Psoas muscle (tissue), 8 donors: ENCODE measurements around the gene POGLUT2. TPM values are rescaled to one million over a fixed set of nuclear protein-coding genes. Genes with fewer than 3 reads are reported as not detected.

Experiments
- ATAC-seq, 4 donors: fragments of 200-7000 bp; cut with Tn5 transposase; one replicate each; pipeline ENCODE4 v1.9.1; 2020; ENCODE audit warnings: moderate library complexity in 3 of 4, mild to moderate bottlenecking in 2 of 4
- DNase-seq, 2 donors: peaks; one replicate each; pipeline ENCODE4 v3.0.0-alpha.2; 2020
- H3K27ac ChIP-seq: fragments of 200-600 bp; one replicate; pipeline ENCODE4 v1.8.0; 2022
- H3K27me3 ChIP-seq, 3 donors: fragments of 200-600 bp in 1 of 3; one replicate each; pipeline versions ENCODE4 v1.6.1 to v1.8.0; 2013 to 2022; ENCODE audit warnings: low read length in 2 of 3, mild to moderate bottlenecking in 2 of 3, moderate library complexity in 1 of 3; ENCODE audit not compliant: insufficient read depth in 3 of 3
- H3K36me3 ChIP-seq, 2 donors: fragments of 200-600 bp in 1 of 2; one replicate each; pipeline versions ENCODE4 v1.6.1 to v1.8.0; 2013 to 2022; ENCODE audit warnings: low read depth in 1 of 2, mild to moderate bottlenecking in 1 of 2, moderate library complexity in 1 of 2; ENCODE audit not compliant: insufficient read depth in 1 of 2
- H3K4me1 ChIP-seq: fragments of 200-600 bp; one replicate; pipeline ENCODE4 v1.8.0; 2022
- H3K4me3 ChIP-seq: fragments of 200-600 bp; one replicate; pipeline ENCODE4 v1.8.0; 2022; ENCODE audit warnings: mild to moderate bottlenecking
- H3K9me3 ChIP-seq: fragments of 200-600 bp; one replicate; pipeline ENCODE4 v1.8.0; 2022
- CTCF ChIP-seq: fragments of 200-600 bp; IDR thresholded peaks from one replicate; pipeline ENCODE4 v1.8.0; 2022; ENCODE audit warnings: antibody characterized with exemption
- WGBS, 3 donors: extraction: QIAGEN DNeasy Blood & Tissue Kit; methylation state at CpG; one replicate each; pipeline versions ENCODE4 v1.1.6 to v1.1.7; 2013; 5-methylcytosine and 5-hydroxymethylcytosine counted together
- intact Hi-C, 2 donors: fragments of 100-400 bp; cut with DNase I; formaldehyde crosslinking; loops; one replicate each; pipeline versions ENCODE4 v1.11.0 to v1.14.2; 2022
- polyA plus RNA-seq, 3 donors: library from polyadenylated mRNA; stranded (reverse); fragments of 200-250 nt; gene quantifications; one replicate each; pipeline ENCODE4 v1.2.3, GENCODE V29; 2013
- total RNA-seq, 4 donors: library from RNA; stranded (reverse); fragmentation: NEBNext Ultra II Directional in 2 of 4; extraction: Animal tissue kit (Norgen Biotek cat#: 25700) in 2 of 4; gene quantifications; one replicate each; pipeline versions ENCODE4 v1.2.1 to v1.2.4, GENCODE V29; 2021 to 2023
- donor health status: healthy with polysubstance abuse.
- donor health status: DM: no; HTN: no; CAD: no; lungs with moderate emphysema.
- donor health status: Bipolar disorder and iron deficiency.
- donor health status: healthy.
- donor health status: DM: yes; HTN: yes; CAD: no.
- donor health status: DM: no; HTN: no; CAD: no.
- donor health status: DM: no; HTN: no; CAD: no.
- donor health status: DM: yes; HTN: yes; CAD: no.

The POGLUT2 gene
- total and polyA plus RNA-seq, 7 donors: 0.69 to 1.9 (median 0.96) TPM

- peaks cover 0 to 27% of the 10 kb centered on the region in 2 donors for H3K36me3 ChIP-seq
- no peak for TF ChIP-seq CTCF
- intact Hi-C loops: loop anchor here (2.0 to 5.0 kb wide), 4 partner anchors 43 to 265 kb away; partner anchors contain the start of gene TPP2 (in 2 of the 2)
- H3K9me3 ChIP-seq: no peaks in the 10 kb centered on the region
- H3K4me1 ChIP-seq: peaks cover 9% of the 10 kb centered on the region
- peak; percentile 94 to 97 for DNase-seq
- peak; percentile 93 to 95 (median 94) for ATAC-seq
- H3K27me3 ChIP-seq: no peaks in the 10 kb centered on the region
- peak within 1 kb of the TSS; percentile 94 for H3K27ac ChIP-seq
- H3K4me3 ChIP-seq: peak within 1 kb of the TSS; percentile 82
- WGBS, 3 donors: 0 to 1% (median 0%) methylated on average over 49 of the region's 49 CpGs
Observed at GRCh38 chr13:102845630-102846260, 47.0 kb upstream of the POGLUT2 start, which contains the start of gene ERCC5. Gene ERCC5, plus strand, starts transcription at chr13:102846032. Its CDS starts 235 bp downstream, at chr13:102846267.

DNA sequence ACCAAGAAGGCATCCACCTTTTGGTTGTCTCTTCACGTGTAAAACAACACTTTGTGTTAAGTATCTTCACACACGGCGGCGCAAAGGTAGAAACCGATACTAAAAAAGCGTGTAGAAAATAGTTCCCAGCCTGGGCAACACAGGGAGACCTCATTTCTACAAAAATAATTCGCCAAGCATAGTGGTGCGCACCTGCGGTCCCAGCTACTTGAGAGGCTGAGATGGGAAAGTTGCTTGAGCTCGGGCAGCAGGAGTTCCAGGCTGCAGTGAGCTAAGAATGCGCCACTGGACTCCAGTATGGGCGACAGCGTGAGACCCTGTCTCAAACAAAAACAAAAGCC is 46.5 kb upstream of the POGLUT2 start:
- no peak for TF ChIP-seq CTCF
- DNase-seq (no peak), ATAC-seq (peak; percentile 29 to 54 (median 35))
- Histone ChIP-seq H3K27ac (peak overlapping the region; percentile 94), H3K9me3 (no peaks in the 10 kb centered on the region), H3K4me1 (peaks cover 9% of the 10 kb centered on the region), H3K36me3 (peaks cover 0 to 30% of the 10 kb centered on the region in 2 donors), H3K27me3 (no peaks in the 10 kb centered on the region), H3K4me3 (peak overlapping the region; percentile 82)
- 1 to 4% (median 2%) methylated on average over 13 of the region's 13 CpGs for WGBS, 3 donors
- intact Hi-C loops: loop anchor here (2.0 to 5.0 kb wide), 3 partner anchors 43 to 248 kb away; partner anchors contain the start of gene TPP2 (in 2 of the 2)

GRCh38 chr13:102839462-102839861 is 40.7 kb upstream of the POGLUT2 start:
- Histone ChIP-seq H3K27me3 (no peaks in the 10 kb centered on the region), H3K4me3 (no peak overlapping the region), H3K27ac (no peak overlapping the region), H3K36me3 (peaks cover 9 to 84% of the 10 kb centered on the region in 2 donors), H3K9me3 (no peaks in the 10 kb centered on the region), H3K4me1 (no peaks in the 10 kb centered on the region)
- intact Hi-C loops: no loop called here
- ATAC-seq: no peak
- WGBS, 3 donors: 81 to 85% (median 82%) methylated on average over 5 of the region's 5 CpGs
- DNase-seq: no peak
- TF ChIP-seq CTCF: no peak

GRCh38 chr13:102838982-102839381 is 40.2 kb upstream of the POGLUT2 start:
- ATAC-seq: no peak
- peaks cover 9 to 89% of the 10 kb centered on the region in 2 donors for H3K36me3 ChIP-seq
- WGBS, 3 donors: 45 to 49% (median 48%) methylated on average over 4 of the region's 4 CpGs

More at GRCh38 chr13:102838982-102839381, 40.2 kb upstream of the POGLUT2 start:
- H3K27ac ChIP-seq: no peak overlapping the region
- intact Hi-C loops: no loop called here
- no peaks in the 10 kb centered on the region for H3K4me1 ChIP-seq
- DNase-seq: no peak
- no peak overlapping the region for H3K4me3 ChIP-seq
- no peaks in the 10 kb centered on the region for H3K9me3 ChIP-seq
- no peak for TF ChIP-seq CTCF
- H3K27me3 ChIP-seq: no peaks in the 10 kb centered on the region
